ENCODE measurements around the gene SMIM22.

SMIM22 gene, protein sequence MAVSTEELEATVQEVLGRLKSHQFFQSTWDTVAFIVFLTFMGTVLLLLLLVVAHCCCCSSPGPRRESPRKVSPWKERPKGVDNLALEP

GRCh38 chr16:4795181-4795827 lies at the start of gene SMIM22:
Gene SMIM22, plus strand, starts transcription at chr16:4795369. Its CDS starts 366 bp downstream, at chr16:4795735.
- H3K4me3 ChIP-seq (ENCODE audit: low read depth, low read length), result no peak within 1 kb of the TSS
- no peak within 1 kb of the TSS for H3K27ac ChIP-seq
- DNase-seq, result no peak
- H3K27me3 ChIP-seq (ENCODE audit: insufficient read depth, low read depth, severe bottlenecking), result no peaks in the 10 kb centered on the region
- peaks cover 53% of the 10 kb centered on the region for H3K36me3 ChIP-seq
- H3K9me3 ChIP-seq (ENCODE audit: severe bottlenecking), result no peaks in the 10 kb centered on the region
- TF ChIP-seq, protein P1, sequence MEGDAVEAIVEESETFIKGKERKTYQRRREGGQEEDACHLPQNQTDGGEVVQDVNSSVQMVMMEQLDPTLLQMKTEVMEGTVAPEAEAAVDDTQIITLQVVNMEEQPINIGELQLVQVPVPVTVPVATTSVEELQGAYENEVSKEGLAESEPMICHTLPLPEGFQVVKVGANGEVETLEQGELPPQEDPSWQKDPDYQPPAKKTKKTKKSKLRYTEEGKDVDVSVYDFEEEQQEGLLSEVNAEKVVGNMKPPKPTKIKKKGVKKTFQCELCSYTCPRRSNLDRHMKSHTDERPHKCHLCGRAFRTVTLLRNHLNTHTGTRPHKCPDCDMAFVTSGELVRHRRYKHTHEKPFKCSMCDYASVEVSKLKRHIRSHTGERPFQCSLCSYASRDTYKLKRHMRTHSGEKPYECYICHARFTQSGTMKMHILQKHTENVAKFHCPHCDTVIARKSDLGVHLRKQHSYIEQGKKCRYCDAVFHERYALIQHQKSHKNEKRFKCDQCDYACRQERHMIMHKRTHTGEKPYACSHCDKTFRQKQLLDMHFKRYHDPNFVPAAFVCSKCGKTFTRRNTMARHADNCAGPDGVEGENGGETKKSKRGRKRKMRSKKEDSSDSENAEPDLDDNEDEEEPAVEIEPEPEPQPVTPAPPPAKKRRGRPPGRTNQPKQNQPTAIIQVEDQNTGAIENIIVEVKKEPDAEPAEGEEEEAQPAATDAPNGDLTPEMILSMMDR (IDR thresholded peaks at IDR 0.05; ENCODE audit: low read depth, low read length), result no peak

DNA sequence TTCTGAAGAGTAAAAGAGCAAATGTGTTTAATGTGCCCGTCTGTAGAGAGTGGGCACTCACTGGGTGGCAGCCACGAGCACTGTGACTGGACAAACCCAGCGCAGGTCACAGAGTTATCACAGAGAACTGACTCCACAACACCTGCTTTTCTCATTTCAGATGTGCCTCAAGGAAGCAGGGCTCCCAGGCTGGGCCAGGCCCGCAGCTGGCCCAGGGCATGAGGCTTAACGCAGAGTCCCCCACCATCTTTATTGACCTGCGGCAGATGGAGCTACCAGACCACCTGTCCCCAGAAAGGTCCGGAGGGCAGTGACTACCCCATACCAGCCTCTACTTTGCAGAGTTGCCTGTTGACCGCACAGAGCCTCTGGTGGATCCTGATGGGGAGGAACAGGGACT lies 49.0 kb upstream of the SMIM22 start:
- H3K36me3 ChIP-seq, result peaks cover 13% of the 10 kb centered on the region
- no peaks in the 10 kb centered on the region for H3K27me3 ChIP-seq (ENCODE audit: insufficient read depth, low read depth, severe bottlenecking)
- DNase-seq, result peak; percentile 44
- H3K9me3 ChIP-seq (ENCODE audit: severe bottlenecking), result no peaks in the 10 kb centered on the region
- TF ChIP-seq, protein P1 (IDR thresholded peaks at IDR 0.05; ENCODE audit: low read depth, low read length), result 0 out of 2 replicates have a peak, but pooled peaks have one; percentile 3
- no peak overlapping the region for H3K4me3 ChIP-seq (ENCODE audit: low read depth, low read length)
- peak overlapping the region; percentile 51 for H3K27ac ChIP-seq

DNA sequence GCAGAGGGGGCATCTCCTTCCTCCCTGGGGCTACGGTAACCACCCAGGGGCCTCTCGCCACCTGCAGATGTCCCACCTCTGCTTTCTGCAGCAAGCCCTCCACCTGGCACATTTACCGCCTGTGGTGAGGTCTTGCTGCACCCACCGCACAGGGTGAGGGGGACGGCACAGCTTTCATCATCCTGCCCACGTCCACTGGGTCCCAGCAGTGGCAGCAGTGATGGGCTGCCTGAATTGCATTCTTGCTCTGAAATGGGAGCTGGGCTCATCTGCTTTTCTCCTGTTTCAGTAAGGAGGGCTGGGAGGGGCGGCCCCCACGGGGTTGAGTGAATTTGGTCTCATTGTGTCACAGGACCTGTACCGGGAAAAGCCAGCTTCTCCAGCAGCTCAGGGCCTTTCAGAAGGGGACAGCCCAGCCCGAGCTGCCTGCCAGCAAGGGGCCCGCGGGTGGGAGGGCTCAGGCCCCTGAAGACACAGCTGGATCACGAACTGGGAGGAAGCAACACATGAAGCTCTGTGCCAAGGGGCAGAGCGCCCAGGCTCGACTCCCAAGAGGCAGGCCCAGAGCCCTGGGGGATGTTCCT lies 48.1 kb upstream of the SMIM22 start:
- Histone ChIP-seq H3K9me3 (ENCODE audit: severe bottlenecking) (no peaks in the 10 kb centered on the region), H3K4me3 (ENCODE audit: low read depth, low read length) (no peak overlapping the region), H3K36me3 (peaks cover 19% of the 10 kb centered on the region), H3K27ac (peak overlapping the region; percentile 51), H3K27me3 (ENCODE audit: insufficient read depth, low read depth, severe bottlenecking) (no peaks in the 10 kb centered on the region)
- TF ChIP-seq, protein P1 (IDR thresholded peaks at IDR 0.05; ENCODE audit: low read depth, low read length), result no peak
- DNase-seq, result no peak

GRCh38 chr16:4747906-4748681 lies 47.1 kb upstream of the SMIM22 start:
- Histone ChIP-seq H3K27ac (no peak overlapping the region; the same call in 1 of the 2 replicates), H3K9me3 (ENCODE audit: severe bottlenecking) (no peaks in the 10 kb centered on the region), H3K36me3 (peaks cover 29% of the 10 kb centered on the region), H3K27me3 (ENCODE audit: insufficient read depth, low read depth, severe bottlenecking) (no peaks in the 10 kb centered on the region), H3K4me3 (ENCODE audit: low read depth, low read length) (no peak overlapping the region)
- TF ChIP-seq, protein P1 (IDR thresholded peaks at IDR 0.05; ENCODE audit: low read depth, low read length), result no peak
- DNase-seq, result no peak

DNA sequence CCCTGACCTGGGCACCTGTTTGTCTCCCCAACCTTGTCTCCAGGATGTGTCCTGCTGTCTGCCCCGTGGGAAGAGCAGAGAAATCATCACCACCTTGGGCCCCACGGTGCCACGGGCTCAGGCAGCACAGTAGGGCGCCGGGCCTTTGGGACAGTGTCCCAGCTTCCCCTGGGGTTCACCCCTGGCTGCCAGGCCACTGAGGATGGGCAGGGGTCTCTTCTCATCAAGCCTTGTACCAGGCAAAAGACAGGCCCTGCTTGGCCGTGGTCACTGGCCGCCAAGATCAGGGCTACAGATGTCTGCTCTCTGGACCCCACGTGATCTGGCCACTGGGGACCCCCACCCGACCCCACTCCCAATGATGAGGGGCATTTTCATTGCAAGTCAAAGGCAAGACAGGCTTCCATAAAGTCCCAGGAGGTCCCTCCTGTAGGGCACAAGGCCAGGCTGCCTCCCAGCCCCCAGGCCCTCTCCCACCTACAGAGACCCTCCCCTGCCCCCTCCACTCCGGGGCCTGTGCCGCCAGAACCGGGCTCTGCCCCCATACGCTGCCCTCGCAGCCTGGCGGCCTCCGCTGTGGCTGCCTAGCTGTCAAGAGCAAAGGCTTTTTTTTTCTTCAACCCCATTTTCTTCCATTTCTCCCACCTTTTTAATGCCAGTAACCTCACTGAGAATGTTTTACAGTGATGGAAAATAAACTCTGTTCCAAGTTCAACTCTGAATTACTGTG lies 46.3 kb upstream of the SMIM22 start:
- Histone ChIP-seq H3K9me3 (ENCODE audit: severe bottlenecking) (no peaks in the 10 kb centered on the region), H3K36me3 (peaks cover 37% of the 10 kb centered on the region), H3K4me3 (ENCODE audit: low read depth, low read length) (no peak overlapping the region), H3K27me3 (ENCODE audit: insufficient read depth, low read depth, severe bottlenecking) (no peaks in the 10 kb centered on the region), H3K27ac (no peak overlapping the region)
- DNase-seq, result no peak
- TF ChIP-seq, protein P1 (IDR thresholded peaks at IDR 0.05; ENCODE audit: low read depth, low read length), result no peak
